Loucy (cell line): ENCODE data around the gene JARID2.

ENCODE experiments used
- CTCF ChIP-seq: fragments of 200-600 bp; sonication (generic); conservative IDR thresholded peaks from 2 replicates; pipeline ENCODE4 v1.5.1; 2014; ENCODE audit warnings: mild to moderate bottlenecking, antibody characterized with exemption, low read length
- EZH2phosphoT487 ChIP-seq: fragments of 200-600 bp; IDR thresholded peaks from 2 replicates; pipeline ENCODE4 v1.6.1; 2018; ENCODE audit warnings: antibody characterized with exemption, mild to moderate bottlenecking, moderate library complexity, borderline replicate concordance

DNA sequence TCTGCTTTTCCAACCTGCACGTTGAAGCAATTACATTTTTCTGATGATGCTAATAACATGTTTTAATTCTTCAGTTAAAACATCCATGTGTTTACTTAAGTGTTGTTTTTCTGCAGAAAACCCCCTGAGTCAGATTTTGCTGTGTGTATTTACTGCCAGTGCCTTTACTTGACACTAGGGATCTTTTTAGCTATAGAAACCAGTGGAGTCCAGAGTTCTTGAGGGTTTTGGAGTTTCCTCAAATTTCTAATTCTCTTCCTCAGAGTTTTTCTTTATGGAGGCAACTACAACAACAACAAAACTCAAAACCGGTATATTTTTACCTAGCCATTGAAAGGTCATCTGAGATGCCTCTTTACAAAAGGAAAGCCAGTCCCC is 168.4 kb downstream of the JARID2 start:
- TF ChIP-seq CTCF (no peak), EZH2phosphoT487 (no peak)
